ENCODE data around the gene MT1B. TPM values are rescaled to one million over a fixed set of nuclear protein-coding genes. Genes with fewer than 3 reads are reported as not detected.

MT1B gene
- total and polyA plus RNA-seq, 2 of the 4 experiments (the other 2 are of a cell fraction) = not detected

DNA sequence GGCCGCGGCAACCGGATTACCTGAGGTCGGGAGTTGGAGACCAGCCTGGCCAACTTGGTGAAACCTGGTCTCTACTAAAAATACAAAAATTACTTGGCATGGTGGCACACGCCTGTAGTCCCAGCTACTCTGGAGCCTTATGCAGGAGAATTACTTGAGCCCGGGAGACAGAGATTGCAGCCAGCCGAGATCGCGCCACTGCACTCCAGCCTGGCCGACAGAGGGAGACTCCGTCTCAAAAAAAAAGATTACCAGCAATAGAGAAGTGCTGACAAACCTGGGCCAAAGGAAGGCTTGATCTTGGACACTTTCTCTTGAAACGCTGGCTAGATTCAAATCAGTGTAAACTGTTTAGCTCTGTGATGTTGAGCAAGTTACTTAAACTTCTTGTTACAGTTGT, 22.2 kb downstream of the MT1B start:
- Histone ChIP-seq H3K4ac (ENCODE audit: low read depth, low read length) (no peak overlapping the region), H3K4me3 (ENCODE audit: insufficient read depth, low read depth, low read length) (no peak overlapping the region), H3K9ac (ENCODE audit: low read depth, low read length) (no peak overlapping the region), H3K79me1 (ENCODE audit: low read depth in 1 of 2, low read length in 2 of 2) (no peaks in the 10 kb centered on the region), H3K9me1 (ENCODE audit: insufficient read depth, low read length) (peaks cover 5% of the 10 kb centered on the region), H4K8ac (ENCODE audit: low read depth in 2 of 2, low read length in 2 of 2) (no peak overlapping the region), H2AFZ (replicated peaks; ENCODE audit: low read length, poor library complexity) (no peak overlapping the region), H3K14ac (replicated peaks; ENCODE audit: low read depth, low read length) (no peak overlapping the region), H2BK120ac (ENCODE audit: low read depth, low read length) (no peak overlapping the region), H3K27me3 (ENCODE audit: control insufficient read depth, insufficient read depth, low read length) (peaks cover 40% of the 10 kb centered on the region), H3K23ac (ENCODE audit: low read depth, low read length) (no peak overlapping the region), H3K27ac (ENCODE audit: insufficient read depth, low read length) (no peak overlapping the region), H3K4me2 (ENCODE audit: low read depth, low read length) (no peak overlapping the region), H2BK20ac (ENCODE audit: low read depth, low read length) (no peak overlapping the region), H3K36me3 (ENCODE audit: control insufficient read depth, insufficient read depth, low read length) (no peaks in the 10 kb centered on the region), H2AK9ac (replicated peaks; ENCODE audit: low read depth, low read length, poor library complexity) (no peak overlapping the region), H3K4me1 (ENCODE audit: control insufficient read depth, insufficient read depth, low read length) (peaks cover 13% of the 10 kb centered on the region), H4K20me1 (ENCODE audit: insufficient read depth, low read length) (peaks cover 4% of the 10 kb centered on the region; the same call in 1 of the 2 replicates), H4K5ac (ENCODE audit: low read depth, low read length) (no peak overlapping the region), H3K18ac (ENCODE audit: low read depth, low read length) (no peak overlapping the region), H4K91ac (ENCODE audit: insufficient read depth, low read depth, low read length) (no peak overlapping the region), H2BK15ac (ENCODE audit: low read depth, low read length) (no peak overlapping the region), H2BK5ac (ENCODE audit: low read depth, low read length, poor library complexity, severe bottlenecking) (no peak overlapping the region), H3K56ac (ENCODE audit: extremely low read depth, insufficient read depth, low read length) (no peak overlapping the region), H2AK5ac (ENCODE audit: low read depth, low read length) (no peak overlapping the region), H3K9me3 (ENCODE audit: control insufficient read depth, insufficient read depth, low read length) (no peaks in the 10 kb centered on the region)
- DNase-seq (peak; percentile 20), ATAC-seq (ENCODE audit: low read depth) (no peak)
- dilution Hi-C loops (cut with HindIII; ENCODE audit: low sequenced_read_pairs, unreplicated experiment) = no loop called here
- in situ Hi-C loops (cut with MboI; ENCODE audit: low sequenced_read_pairs) = no loop called here
- ChIA-PET CTCF (interaction anchor here (0.7 to 2.7 kb wide), 5 partner anchors 9 to 56 kb away, joined by 3 to 10 read pairs (median 5); partner anchors contain the start of gene MT1X), POLR2A (ENCODE audit: unreplicated experiment) (no interaction called here)
- no TSS peak for BruUV-seq (replicated peaks)
- 20% methylated on average over 1 of the region's 12 CpGs; no CpG with 5 or more reads in 1 of the 2 experiments for WGBS, 2 experiments (ENCODE audit: extremely low coverage in 2 of 2, insufficient read length in 1 of 2)
- TF ChIP-seq CEBPB (IDR thresholded peaks at IDR 0.05; ENCODE audit: low read depth, low read length) (no peak), RAD21 (IDR thresholded peaks at IDR 0.05; ENCODE audit: low read length) (peak; percentile 46), MXI1 (IDR thresholded peaks at IDR 0.05; ENCODE audit: borderline replicate concordance, low read depth, low read length) (no peak), RFX5 (IDR thresholded peaks at IDR 0.05; ENCODE audit: low read depth, low read length) (no peak), SMC3 (IDR thresholded peaks at IDR 0.05; ENCODE audit: low read depth, low read length) (peak; percentile 31; the same call in 1 of the 2 replicates), NFE2L2 (IDR thresholded peaks at IDR 0.05; ENCODE audit: low read depth, low read length) (no peak), MAFK (IDR thresholded peaks at IDR 0.05; ENCODE audit: low read depth, low read length) (no peak)
- TF ChIP-seq, protein P1, sequence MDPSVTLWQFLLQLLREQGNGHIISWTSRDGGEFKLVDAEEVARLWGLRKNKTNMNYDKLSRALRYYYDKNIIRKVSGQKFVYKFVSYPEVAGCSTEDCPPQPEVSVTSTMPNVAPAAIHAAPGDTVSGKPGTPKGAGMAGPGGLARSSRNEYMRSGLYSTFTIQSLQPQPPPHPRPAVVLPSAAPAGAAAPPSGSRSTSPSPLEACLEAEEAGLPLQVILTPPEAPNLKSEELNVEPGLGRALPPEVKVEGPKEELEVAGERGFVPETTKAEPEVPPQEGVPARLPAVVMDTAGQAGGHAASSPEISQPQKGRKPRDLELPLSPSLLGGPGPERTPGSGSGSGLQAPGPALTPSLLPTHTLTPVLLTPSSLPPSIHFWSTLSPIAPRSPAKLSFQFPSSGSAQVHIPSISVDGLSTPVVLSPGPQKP (IDR thresholded peaks at IDR 0.05; ENCODE audit: borderline replicate concordance, low read depth, low read length) = no peak
- TF ChIP-seq, protein P2, sequence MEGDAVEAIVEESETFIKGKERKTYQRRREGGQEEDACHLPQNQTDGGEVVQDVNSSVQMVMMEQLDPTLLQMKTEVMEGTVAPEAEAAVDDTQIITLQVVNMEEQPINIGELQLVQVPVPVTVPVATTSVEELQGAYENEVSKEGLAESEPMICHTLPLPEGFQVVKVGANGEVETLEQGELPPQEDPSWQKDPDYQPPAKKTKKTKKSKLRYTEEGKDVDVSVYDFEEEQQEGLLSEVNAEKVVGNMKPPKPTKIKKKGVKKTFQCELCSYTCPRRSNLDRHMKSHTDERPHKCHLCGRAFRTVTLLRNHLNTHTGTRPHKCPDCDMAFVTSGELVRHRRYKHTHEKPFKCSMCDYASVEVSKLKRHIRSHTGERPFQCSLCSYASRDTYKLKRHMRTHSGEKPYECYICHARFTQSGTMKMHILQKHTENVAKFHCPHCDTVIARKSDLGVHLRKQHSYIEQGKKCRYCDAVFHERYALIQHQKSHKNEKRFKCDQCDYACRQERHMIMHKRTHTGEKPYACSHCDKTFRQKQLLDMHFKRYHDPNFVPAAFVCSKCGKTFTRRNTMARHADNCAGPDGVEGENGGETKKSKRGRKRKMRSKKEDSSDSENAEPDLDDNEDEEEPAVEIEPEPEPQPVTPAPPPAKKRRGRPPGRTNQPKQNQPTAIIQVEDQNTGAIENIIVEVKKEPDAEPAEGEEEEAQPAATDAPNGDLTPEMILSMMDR (conservative IDR thresholded peaks at IDR 0.05; ENCODE audit: low read depth, low read length) = peak; percentile 45
- intact Hi-C loops (cut with micrococcal nuclease) = no loop called here

Measured in IMR-90 (cell line).